Measurements from ENCODE around the gene RBMS1. TPM values are rescaled to one million over a fixed set of nuclear protein-coding genes. Genes with fewer than 3 reads are reported as not detected.

RBMS1 gene
- polyA plus RNA-seq, 1 experiment: 107 TPM

- ChIA-PET POLR2A (no interaction called here), CTCF (interaction anchor here (1.0 to 1.3 kb wide), 2 partner anchors 42 to 835 kb away, joined by 4 to 5 read pairs; no protein-coding TSS in a partner anchor)
- DNase-seq (ENCODE audit: low read depth, low spot score): no peak
Measured at GRCh38 chr2:160228141-160228917, 265.3 kb downstream of the RBMS1 start.

GRCh38 chr2:160227293-160227915, 266.2 kb downstream of the RBMS1 start:
- CTCF ChIA-PET: interaction anchor here (0.7 to 3.9 kb wide), 3 partner anchors 25 to 836 kb away, joined by 3 to 18 read pairs (median 5); no protein-coding TSS in a partner anchor
- DNase-seq (ENCODE audit: low read depth, low spot score): no peak
- Histone ChIP-seq H3K9me3 (ENCODE audit: control insufficient read depth, insufficient read depth, low read length) (no peaks in the 10 kb centered on the region), H3K27ac (ENCODE audit: low read depth, low read length) (no peak overlapping the region), H3K4me3 (ENCODE audit: low read depth, low read length) (no peak overlapping the region), H3K27me3 (ENCODE audit: control insufficient read depth, insufficient read depth, low read length) (no peaks in the 10 kb centered on the region)
- TF ChIP-seq CTCF (IDR thresholded peaks at IDR 0.05; ENCODE audit: low read depth, low read length): no peak
- POLR2A ChIA-PET: no interaction called here

More at GRCh38 chr2:160228141-160228917, 265.3 kb downstream of the RBMS1 start:
- no peak for TF ChIP-seq CTCF (IDR thresholded peaks at IDR 0.05; ENCODE audit: low read depth, low read length)
- Histone ChIP-seq H3K4me3 (ENCODE audit: low read depth, low read length) (no peak overlapping the region), H3K27ac (ENCODE audit: low read depth, low read length) (no peak overlapping the region), H3K9me3 (ENCODE audit: control insufficient read depth, insufficient read depth, low read length) (no peaks in the 10 kb centered on the region), H3K27me3 (ENCODE audit: control insufficient read depth, insufficient read depth, low read length) (no peaks in the 10 kb centered on the region)

GRCh38 chr2:160226367-160226766, 267.2 kb downstream of the RBMS1 start:
- no peak for TF ChIP-seq CTCF (IDR thresholded peaks at IDR 0.05; ENCODE audit: low read depth, low read length)
- ChIA-PET CTCF (interaction anchor here (3.9 kb wide), 1 partner anchor 26 kb away, joined by 18 read pairs; no protein-coding TSS in a partner anchor), POLR2A (no interaction called here)
- DNase-seq (ENCODE audit: low read depth, low spot score): no peak
- peaks cover 2% of the 10 kb centered on the region; the same call in 1 of the 2 replicates for H3K9me3 ChIP-seq (ENCODE audit: control insufficient read depth, insufficient read depth, low read length)
- H3K27ac ChIP-seq (ENCODE audit: low read depth, low read length): no peak overlapping the region
- H3K27me3 ChIP-seq (ENCODE audit: control insufficient read depth, insufficient read depth, low read length): no peaks in the 10 kb centered on the region
- no peak overlapping the region for H3K4me3 ChIP-seq (ENCODE audit: low read depth, low read length)

- no peak for TF ChIP-seq CTCF (IDR thresholded peaks at IDR 0.05; ENCODE audit: low read depth, low read length)
- ChIA-PET CTCF (interaction anchor here (3.9 kb wide), 1 partner anchor 27 kb away, joined by 18 read pairs; no protein-coding TSS in a partner anchor), POLR2A (interaction anchor here (0.8 kb wide), 1 partner anchor 17 kb away, joined by 3 read pairs; no protein-coding TSS in a partner anchor)
- no peak for DNase-seq (ENCODE audit: low read depth, low spot score)
- no peaks in the 10 kb centered on the region for H3K27me3 ChIP-seq (ENCODE audit: control insufficient read depth, insufficient read depth, low read length)
- H3K9me3 ChIP-seq (ENCODE audit: control insufficient read depth, insufficient read depth, low read length): peaks cover 3% of the 10 kb centered on the region; the same call in 1 of the 2 replicates
- no peak overlapping the region for H3K27ac ChIP-seq (ENCODE audit: low read depth, low read length)
- no peak overlapping the region for H3K4me3 ChIP-seq (ENCODE audit: low read depth, low read length)
Measured at GRCh38 chr2:160225722-160226121, 267.9 kb downstream of the RBMS1 start.

- Histone ChIP-seq H3K4me3 (ENCODE audit: low read depth, low read length) (no peak overlapping the region), H3K27me3 (ENCODE audit: control insufficient read depth, insufficient read depth, low read length) (no peaks in the 10 kb centered on the region), H3K27ac (ENCODE audit: low read depth, low read length) (peak overlapping the region; percentile 71), H3K9me3 (ENCODE audit: control insufficient read depth, insufficient read depth, low read length) (peaks cover 3% of the 10 kb centered on the region; the same call in 1 of the 2 replicates)
- DNase-seq (ENCODE audit: low read depth, low spot score): no peak
- ChIA-PET POLR2A (no interaction called here), CTCF (interaction anchor here (3.9 kb wide), 1 partner anchor 28 kb away, joined by 18 read pairs; no protein-coding TSS in a partner anchor)
- no peak for TF ChIP-seq CTCF (IDR thresholded peaks at IDR 0.05; ENCODE audit: low read depth, low read length)
Measured at GRCh38 chr2:160224507-160224906, 269.1 kb downstream of the RBMS1 start.
